Measurements from ENCODE around the gene CALML5. TPM values are rescaled to one million over a fixed set of nuclear protein-coding genes. Genes with fewer than 3 reads are reported as not detected.

Gene CALML5
- total RNA-seq, 2 experiments from 2014 or later, result not detected

GRCh38 chr10:5470062-5470751 is 29.2 kb downstream of the CALML5 start:
- no peak for ATAC-seq
- CTCF ChIA-PET, result interaction anchor here (3.8 kb wide), 1 partner anchor 153 kb away, joined by 12 read pairs; no protein-coding TSS in a partner anchor
- intact Hi-C loops (cut with micrococcal nuclease), result no loop called here

DNA sequence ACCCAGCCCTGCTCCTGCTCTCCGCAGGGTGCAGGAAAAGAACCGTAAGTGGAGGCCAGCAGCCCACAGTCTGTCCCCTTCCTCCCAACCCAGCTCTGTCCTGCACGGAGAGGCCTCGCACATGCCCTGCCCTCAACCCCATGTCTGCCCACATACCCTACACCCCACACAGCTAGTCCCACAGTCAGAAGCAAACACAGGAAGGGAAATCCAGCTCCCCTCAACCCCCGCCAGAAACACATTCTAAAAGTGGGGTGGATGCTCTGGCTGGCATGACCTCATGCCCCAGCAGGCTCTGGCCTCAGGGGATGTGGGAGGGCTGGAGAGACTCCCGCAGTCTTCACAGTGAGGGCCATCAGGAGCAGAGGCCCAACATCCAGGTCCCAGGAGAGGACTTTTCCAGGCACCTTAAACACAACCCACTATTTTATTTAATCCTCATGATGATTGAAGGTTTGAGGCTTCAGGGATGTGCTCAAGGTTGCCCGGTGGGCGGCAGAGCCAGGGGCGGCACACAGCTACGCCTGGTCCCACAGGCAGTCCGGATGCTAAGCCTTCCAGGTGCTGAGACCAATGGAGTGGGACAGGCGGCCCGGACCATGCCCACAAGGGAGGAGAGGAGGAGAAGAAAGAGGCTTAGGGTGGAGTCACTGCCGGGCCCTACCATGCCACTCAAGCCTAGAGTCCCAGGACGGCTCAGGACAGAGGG is 29.9 kb downstream of the CALML5 start:
- TF ChIP-seq, protein P1, sequence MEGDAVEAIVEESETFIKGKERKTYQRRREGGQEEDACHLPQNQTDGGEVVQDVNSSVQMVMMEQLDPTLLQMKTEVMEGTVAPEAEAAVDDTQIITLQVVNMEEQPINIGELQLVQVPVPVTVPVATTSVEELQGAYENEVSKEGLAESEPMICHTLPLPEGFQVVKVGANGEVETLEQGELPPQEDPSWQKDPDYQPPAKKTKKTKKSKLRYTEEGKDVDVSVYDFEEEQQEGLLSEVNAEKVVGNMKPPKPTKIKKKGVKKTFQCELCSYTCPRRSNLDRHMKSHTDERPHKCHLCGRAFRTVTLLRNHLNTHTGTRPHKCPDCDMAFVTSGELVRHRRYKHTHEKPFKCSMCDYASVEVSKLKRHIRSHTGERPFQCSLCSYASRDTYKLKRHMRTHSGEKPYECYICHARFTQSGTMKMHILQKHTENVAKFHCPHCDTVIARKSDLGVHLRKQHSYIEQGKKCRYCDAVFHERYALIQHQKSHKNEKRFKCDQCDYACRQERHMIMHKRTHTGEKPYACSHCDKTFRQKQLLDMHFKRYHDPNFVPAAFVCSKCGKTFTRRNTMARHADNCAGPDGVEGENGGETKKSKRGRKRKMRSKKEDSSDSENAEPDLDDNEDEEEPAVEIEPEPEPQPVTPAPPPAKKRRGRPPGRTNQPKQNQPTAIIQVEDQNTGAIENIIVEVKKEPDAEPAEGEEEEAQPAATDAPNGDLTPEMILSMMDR (IDR thresholded peaks at IDR 0.05), result no peak
- ChIA-PET POLR2A (no interaction called here), CTCF (interaction anchor here (3.8 kb wide), 1 partner anchor 154 kb away, joined by 12 read pairs; no protein-coding TSS in a partner anchor)
- DNase-seq (no peak), ATAC-seq (no peak)
- intact Hi-C loops (cut with micrococcal nuclease), result no loop called here
- H3K27ac Mint-ChIP-seq, result no peak overlapping the region
- no peaks in the 10 kb centered on the region for H3K27me3 Mint-ChIP-seq
- H3K9me3 Mint-ChIP-seq, result no peaks in the 10 kb centered on the region
- H3K4me3 Mint-ChIP-seq, result no peak overlapping the region
- H3K4me1 Mint-ChIP-seq (ENCODE audit: low read depth), result no peaks in the 10 kb centered on the region
- no peaks in the 10 kb centered on the region for H3K36me3 Mint-ChIP-seq (ENCODE audit: low read depth)

More at GRCh38 chr10:5470062-5470751, 29.2 kb downstream of the CALML5 start:
- Mint-ChIP-seq H3K4me3 (no peak overlapping the region), H3K27me3 (no peaks in the 10 kb centered on the region), H3K4me1 (ENCODE audit: low read depth) (no peaks in the 10 kb centered on the region), H3K36me3 (ENCODE audit: low read depth) (no peaks in the 10 kb centered on the region), H3K27ac (no peak overlapping the region), H3K9me3 (no peaks in the 10 kb centered on the region)
- POLR2A ChIA-PET, result no interaction called here
- TF ChIP-seq, protein P1 (IDR thresholded peaks at IDR 0.05), result no peak
- no peak for DNase-seq

DNA sequence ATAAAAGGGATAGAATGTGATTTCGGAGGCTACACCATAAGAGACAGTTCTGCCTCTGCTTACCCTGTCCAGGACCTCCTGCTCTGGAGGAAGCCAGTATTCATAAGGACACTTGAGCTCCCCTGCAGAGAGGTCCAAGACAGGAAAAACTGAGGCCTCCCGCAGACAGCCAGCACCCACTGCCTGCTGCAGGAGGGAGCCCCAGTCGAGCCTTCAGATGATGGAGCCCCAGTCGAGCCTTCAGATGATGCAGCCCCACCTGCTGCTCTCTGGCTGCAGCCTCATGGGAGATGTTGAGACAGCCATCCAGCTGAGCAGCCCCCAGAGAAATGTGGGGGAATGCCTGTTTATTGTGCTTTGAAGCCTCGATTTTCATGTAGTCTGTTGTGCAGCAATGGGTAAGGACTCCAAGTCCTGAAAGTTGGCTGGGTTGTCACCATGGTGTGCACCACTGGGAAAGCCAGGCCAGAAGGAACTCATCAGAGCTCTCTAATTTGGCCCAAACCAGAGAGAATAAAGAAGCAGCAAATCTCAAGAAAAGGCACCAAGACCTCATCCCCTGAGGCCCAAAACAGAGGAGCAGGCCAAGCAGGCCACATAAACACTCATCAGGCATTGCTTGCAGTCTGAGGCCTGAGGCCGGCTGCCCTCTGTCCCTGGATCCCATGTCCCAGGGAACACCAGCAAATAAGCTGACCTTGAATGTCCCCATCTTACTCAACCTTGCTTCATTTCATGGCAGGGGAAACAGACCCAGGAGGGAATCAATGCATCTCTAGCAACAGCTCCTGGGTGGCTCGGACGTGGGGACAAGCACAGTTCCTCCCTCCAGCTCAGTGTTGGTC is 30.9 kb downstream of the CALML5 start:
- no peak overlapping the region for H3K27ac Mint-ChIP-seq
- no peaks in the 10 kb centered on the region for H3K9me3 Mint-ChIP-seq
- intact Hi-C loops (cut with micrococcal nuclease), result no loop called here
- ChIA-PET POLR2A (interaction anchor here (0.6 kb wide), 1 partner anchor 17 kb away, joined by 3 read pairs; no protein-coding TSS in a partner anchor), CTCF (interaction anchor here (3.8 kb wide), 1 partner anchor 155 kb away, joined by 12 read pairs; no protein-coding TSS in a partner anchor)
- TF ChIP-seq, protein P1 (IDR thresholded peaks at IDR 0.05), result no peak
- peaks cover 2% of the 10 kb centered on the region for H3K27me3 Mint-ChIP-seq
- no peak overlapping the region for H3K4me3 Mint-ChIP-seq
- no peak for DNase-seq
- no peaks in the 10 kb centered on the region for H3K36me3 Mint-ChIP-seq (ENCODE audit: low read depth)
- no peaks in the 10 kb centered on the region for H3K4me1 Mint-ChIP-seq (ENCODE audit: low read depth)
- no peak for ATAC-seq

DNA sequence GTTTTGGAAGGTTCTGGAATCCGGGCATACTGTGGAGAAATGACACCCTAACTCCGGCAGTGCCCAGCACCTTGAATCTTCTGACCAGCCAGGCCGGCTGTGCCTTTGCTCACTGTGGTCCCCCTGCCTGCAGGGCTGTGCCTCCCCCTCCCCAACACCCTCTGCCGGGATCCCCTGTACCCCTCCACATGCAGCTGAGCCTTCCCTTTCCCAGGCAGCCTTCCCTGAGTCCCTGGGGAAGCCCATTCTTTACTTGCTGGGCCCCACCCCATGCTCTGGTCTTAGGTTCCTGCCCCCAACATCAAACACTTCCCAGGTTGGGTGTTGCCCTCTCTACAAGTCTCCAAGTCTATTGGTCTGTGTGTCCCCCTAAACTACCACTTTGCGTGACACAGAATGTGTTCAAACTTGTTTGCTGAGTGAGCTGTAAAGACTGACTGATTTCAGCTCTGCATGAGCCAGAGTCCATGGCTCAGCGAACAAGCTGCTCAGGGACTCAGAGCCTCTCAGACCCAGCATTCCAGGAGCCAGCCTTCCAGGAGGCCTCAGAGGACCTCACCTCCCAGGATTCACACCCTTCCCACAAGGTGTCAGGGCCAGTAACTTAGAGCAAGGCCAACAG is 31.6 kb downstream of the CALML5 start:
- Mint-ChIP-seq H3K27ac (no peak overlapping the region), H3K36me3 (ENCODE audit: low read depth) (no peaks in the 10 kb centered on the region), H3K27me3 (peaks cover 2% of the 10 kb centered on the region), H3K9me3 (no peaks in the 10 kb centered on the region), H3K4me1 (ENCODE audit: low read depth) (no peaks in the 10 kb centered on the region), H3K4me3 (no peak overlapping the region)
- no peak for ATAC-seq
- ChIA-PET CTCF (interaction anchor here (1.1 to 3.8 kb wide), 2 partner anchors 26 to 156 kb away, joined by 3 to 12 read pairs; no protein-coding TSS in a partner anchor), POLR2A (interaction anchor here (0.6 kb wide), 1 partner anchor 18 kb away, joined by 3 read pairs; no protein-coding TSS in a partner anchor)
- no peak for DNase-seq
- TF ChIP-seq, protein P1 (IDR thresholded peaks at IDR 0.05), result no peak
- intact Hi-C loops (cut with micrococcal nuclease), result no loop called here

Measured in activated CD8-positive, alpha-beta T cell treated with anti-CD3 and anti-CD28 coated beads for 36 hours (primary cell).